Sigmoid colon (tissue), 7 donors: Measurements from ENCODE around the gene LPCAT1. TPM values are rescaled to one million over a fixed set of nuclear protein-coding genes. Genes with fewer than 3 reads are reported as not detected.
A peak's percentile ranks its signal among the peaks of the same experiment; 100 is the strongest.

Source experiments
- DNase-seq: peaks from one replicate; pipeline ENCODE4 v3.0.0-alpha.2; 2019
- H3K27ac ChIP-seq, 4 donors: fragments of 200-600 bp; sonication (generic); one replicate each; pipeline ENCODE4 v1.5.1; 2016 to 2019; ENCODE audit warnings: mild to moderate bottlenecking in 1 of 4
- H3K27me3 ChIP-seq, 3 donors: fragments of 200-600 bp; sonication (generic); one replicate each; pipeline ENCODE4 v1.5.1; 2019; ENCODE audit warnings: mild to moderate bottlenecking in 1 of 3
- H3K36me3 ChIP-seq, 4 donors: fragments of 200-600 bp; sonication (generic); one replicate each; pipeline ENCODE4 v1.5.1; 2016 to 2019
- H3K4me1 ChIP-seq, 4 donors: fragments of 200-600 bp; sonication (generic); one replicate each; pipeline ENCODE4 v1.5.1; 2017 to 2019
- H3K4me3 ChIP-seq, 4 donors: fragments of 200-600 bp; sonication (generic); one replicate each; pipeline ENCODE4 v1.5.1; 2017 to 2019; ENCODE audit warnings: mild to moderate bottlenecking in 2 of 4, moderate library complexity in 1 of 4
- H3K9me3 ChIP-seq, 4 donors: fragments of 200-600 bp in 3 of 4; sonication (generic) in 3 of 4; one replicate each; pipeline versions ENCODE4 v1.5.1 to v1.6.1; 2013 to 2019
- CTCF ChIP-seq, 4 experiments: fragments of 450-650 bp in 3 of 4; fragments of 200-600 bp in 1 of 4; IDR thresholded peaks; one replicate each; pipeline ENCODE4 v1.5.1; 2016 to 2019; ENCODE audit warnings: antibody characterized with exemption in 4 of 4, mild to moderate bottlenecking in 3 of 4, moderate library complexity in 2 of 4
- EP300 ChIP-seq, 4 donors: sonication (generic); formaldehyde crosslinking; IDR thresholded peaks; one replicate each; pipeline ENCODE4 v1.6.1; 2017; ENCODE audit warnings: antibody characterized with exemption in 4 of 4
- POLR2A ChIP-seq, 2 donors: fragments of 450-650 bp; IDR thresholded peaks; one replicate each; pipeline ENCODE4 v1.6.1; 2016; ENCODE audit warnings: antibody characterized with exemption in 2 of 2, mild to moderate bottlenecking in 2 of 2, moderate library complexity in 2 of 2
- POLR2AphosphoS5 ChIP-seq, 4 donors: sonication (generic); formaldehyde crosslinking; IDR thresholded peaks; one replicate each; pipeline ENCODE4 v1.6.1; 2017; ENCODE audit warnings: antibody characterized with exemption in 4 of 4
- WGBS, 2 donors: extraction: QIAGEN DNeasy Blood & Tissue Kit; methylation state at CpG; one replicate each; pipeline ENCODE4 v1.1.7; 2013; 5-methylcytosine and 5-hydroxymethylcytosine counted together
- intact Hi-C: fragments of 100-400 bp; cut with DNase I; formaldehyde crosslinking; loops from one replicate; pipeline ENCODE4 v1.15.1; 2023
- polyA plus RNA-seq, 3 donors: library from polyadenylated mRNA; stranded (reverse); fragments of 200-250 nt; gene quantifications; one replicate each; pipeline ENCODE4 v1.2.3, GENCODE V29; 2013
- total RNA-seq, 4 donors: library from RNA; depleted of rRNA; stranded (reverse); fragments of >200 nt; gene quantifications; one replicate each; pipeline ENCODE4 v1.1.0, GENCODE V29; 2016
- donor health status: healthy with polysubstance abuse.
- donor health status: Bipolar disorder and iron deficiency.
- donor health status: healthy.

The LPCAT1 gene
- total and polyA plus RNA-seq, 7 donors, result 4.2 to 35.1 (median 22.2) TPM

DNA sequence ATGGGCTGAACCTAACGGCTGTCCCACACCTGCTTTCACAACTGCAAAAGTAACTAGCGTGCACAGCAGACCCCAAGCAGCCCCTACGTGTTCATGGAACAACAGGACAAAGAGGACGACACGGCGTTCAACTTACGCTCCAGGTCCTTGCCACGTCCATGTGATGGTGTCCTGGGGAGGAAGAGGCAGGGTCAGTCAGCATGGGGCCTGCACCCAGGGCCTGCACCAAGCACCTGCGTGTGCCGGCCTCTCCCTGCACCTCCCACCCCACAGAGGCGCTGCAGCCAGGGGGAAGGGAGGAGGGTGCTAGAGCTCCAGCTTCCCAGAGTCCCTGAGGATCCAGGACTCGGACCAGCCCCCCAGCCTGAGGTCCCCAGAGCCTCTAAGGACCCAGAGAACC, 43.0 kb downstream of the LPCAT1 start:
- no peaks in the 10 kb centered on the region for H3K9me3 ChIP-seq
- no peak overlapping the region for H3K4me3 ChIP-seq
- WGBS, 2 donors, result 83 to 88% methylated on average over 12 of the region's 12 CpGs
- no peaks in the 10 kb centered on the region for H3K27me3 ChIP-seq
- intact Hi-C loops, result loop anchor here (10.0 kb wide), 1 partner anchor 316 kb away; no protein-coding TSS in a partner anchor
- H3K27ac ChIP-seq, result peak overlapping the region in 1 of 4 donors; percentile 14
- TF ChIP-seq CTCF (IDR thresholded peaks at IDR 0.05) (no peak), POLR2AphosphoS5 (IDR thresholded peaks at IDR 0.05) (no peak)
- peaks cover 0 to 11% (median 3%) of the 10 kb centered on the region in 4 donors for H3K4me1 ChIP-seq
- H3K36me3 ChIP-seq, result peaks cover 5 to 30% (median 13%) of the 10 kb centered on the region in 4 donors
- no peak for DNase-seq

DNA sequence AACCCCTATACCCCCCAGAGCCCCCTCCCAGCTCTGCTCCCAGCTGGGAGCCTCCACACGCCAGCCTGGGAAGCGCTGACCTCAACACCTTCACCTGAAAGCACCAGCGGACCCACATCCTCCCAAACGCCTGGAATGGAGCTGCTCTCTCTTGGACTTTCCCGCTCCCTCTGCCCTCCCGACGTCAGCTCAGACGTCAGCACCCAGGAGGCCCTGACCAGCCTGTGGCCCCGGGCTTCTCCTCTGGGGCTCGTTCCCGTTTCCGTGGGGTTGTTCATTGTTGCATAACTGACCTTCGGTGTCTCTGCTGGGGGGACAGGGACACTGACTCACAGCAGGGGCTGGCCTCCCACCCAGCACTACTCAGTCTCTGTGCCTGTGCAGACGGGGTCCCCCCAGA, 43.5 kb downstream of the LPCAT1 start:
- no peak overlapping the region for H3K4me3 ChIP-seq
- H3K27ac ChIP-seq, result peak overlapping the region in 2 of 4 donors; percentile 14 to 59
- no peak for DNase-seq
- TF ChIP-seq EP300 (IDR thresholded peaks at IDR 0.05) (peak in 2 of 4 donors; percentile 58 to 82), POLR2AphosphoS5 (IDR thresholded peaks at IDR 0.05) (peak in 2 of 4 donors; percentile 39 to 65), CTCF (IDR thresholded peaks at IDR 0.05) (no peak), POLR2A (IDR thresholded peaks at IDR 0.05) (no peak)
- intact Hi-C loops, result loop anchor here (10.0 kb wide), 1 partner anchor 315 kb away; no protein-coding TSS in a partner anchor
- no peaks in the 10 kb centered on the region for H3K9me3 ChIP-seq
- H3K36me3 ChIP-seq, result peaks cover 0 to 29% (median 14%) of the 10 kb centered on the region in 4 donors
- peaks cover 0 to 11% (median 3%) of the 10 kb centered on the region in 4 donors for H3K4me1 ChIP-seq
- 69 to 75% methylated on average over 14 of the region's 14 CpGs for WGBS, 2 donors
- no peaks in the 10 kb centered on the region for H3K27me3 ChIP-seq

DNA sequence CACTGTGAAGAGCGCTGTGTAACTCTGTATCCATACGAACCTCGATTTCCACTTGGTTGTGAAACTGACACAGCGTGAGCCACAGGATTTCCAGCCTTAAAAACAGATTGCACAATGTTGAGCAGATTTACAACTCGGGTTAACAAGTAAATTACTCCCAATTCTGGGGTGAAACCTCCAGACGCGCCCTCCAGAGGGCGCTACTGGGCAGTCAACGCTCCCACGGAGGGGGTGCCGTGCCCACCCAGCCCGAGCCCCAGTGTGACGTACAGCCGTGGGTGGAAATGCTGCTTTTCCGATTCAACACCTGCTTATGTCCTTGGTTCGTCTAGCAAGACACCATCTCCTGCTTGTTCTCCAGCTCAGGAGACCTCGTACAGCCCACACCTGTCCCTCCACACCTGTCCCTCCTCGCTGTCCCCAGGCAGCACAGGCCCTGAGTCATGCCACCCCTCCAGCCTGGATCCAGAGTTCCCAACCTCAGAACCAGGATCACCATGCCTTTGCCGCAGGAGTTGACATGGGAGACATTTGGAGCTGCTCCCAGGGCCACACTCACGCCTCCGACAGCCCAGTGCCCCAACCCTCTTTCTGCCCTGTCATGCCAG, 44.1 kb downstream of the LPCAT1 start:
- DNase-seq, result no peak
- Histone ChIP-seq H3K36me3 (peaks cover 0 to 34% (median 16%) of the 10 kb centered on the region in 4 donors), H3K4me3 (no peak overlapping the region), H3K27ac (peak overlapping the region in 2 of 4 donors; percentile 14 to 59), H3K9me3 (no peaks in the 10 kb centered on the region), H3K27me3 (no peaks in the 10 kb centered on the region), H3K4me1 (peaks cover 0 to 11% (median 3%) of the 10 kb centered on the region in 4 donors)
- WGBS, 2 donors, result 31 to 41% methylated on average over 21 of the region's 21 CpGs
- TF ChIP-seq POLR2A (IDR thresholded peaks at IDR 0.05) (no peak), POLR2AphosphoS5 (IDR thresholded peaks at IDR 0.05) (peak in 2 of 4 donors; percentile 33 to 48), CTCF (IDR thresholded peaks at IDR 0.05) (peak in 3 of 4 experiments; percentile 43 to 66 (median 44)), EP300 (IDR thresholded peaks at IDR 0.05) (peak in 1 of 4 donors; percentile 65)
- intact Hi-C loops, result loop anchor here (5.0 to 10.0 kb wide), 2 partner anchors 163 to 315 kb away; no protein-coding TSS in a partner anchor

DNA sequence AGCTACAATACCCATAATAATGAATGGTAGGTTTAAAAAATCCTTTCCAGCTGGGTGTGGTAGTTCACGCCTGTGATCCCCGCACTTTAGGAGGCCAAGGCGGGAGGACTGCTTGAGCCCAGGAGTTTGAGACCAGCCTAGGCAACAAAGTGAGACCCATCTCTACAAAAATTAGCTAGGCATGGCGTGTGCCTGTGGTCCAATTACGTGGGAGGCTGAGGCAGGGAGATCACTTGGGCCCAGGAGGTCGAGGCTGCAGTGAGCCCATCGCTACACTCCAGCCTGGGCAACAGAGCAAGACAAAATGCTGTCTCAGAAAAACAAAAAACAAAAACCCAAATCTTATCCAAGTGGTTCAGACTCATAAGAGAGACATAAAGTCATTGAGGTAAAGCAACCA, 44.7 kb downstream of the LPCAT1 start:
- H3K36me3 ChIP-seq, result peaks cover 0 to 40% (median 16%) of the 10 kb centered on the region in 4 donors
- 92 to 95% methylated on average over 7 of the region's 7 CpGs for WGBS, 2 donors
- peaks cover 0 to 11% (median 3%) of the 10 kb centered on the region in 4 donors for H3K4me1 ChIP-seq
- H3K27me3 ChIP-seq, result no peaks in the 10 kb centered on the region
- intact Hi-C loops, result loop anchor here (5.0 kb wide), 1 partner anchor 163 kb away; no protein-coding TSS in a partner anchor
- no peak for TF ChIP-seq POLR2AphosphoS5 (IDR thresholded peaks at IDR 0.05)
- TF ChIP-seq CTCF (IDR thresholded peaks at IDR 0.05), result no peak
- TF ChIP-seq EP300 (IDR thresholded peaks at IDR 0.05), result no peak
- no peak for TF ChIP-seq POLR2A (IDR thresholded peaks at IDR 0.05)
- H3K27ac ChIP-seq, result peak overlapping the region in 2 of 4 donors; percentile 14 to 38
- DNase-seq, result no peak
- no peaks in the 10 kb centered on the region for H3K9me3 ChIP-seq
- no peak overlapping the region for H3K4me3 ChIP-seq
